RWPE1 (cell line): ENCODE results near the gene SNTG2.
"Not testable (repeated sequence)": the region's sequence is repeated elsewhere in the genome, so short reads cannot be mapped to it uniquely, and the experiment has no call there.

ENCODE experiments used
- CTCF ChIA-PET: fragments of 350-600 bp; sonication (Branson Sonifier 250); formaldehyde crosslinking; extraction: SDS; loops from one replicate; lab custom pipeline; 2021; lab: Yijun Ruan, JAX
- POLR2A ChIA-PET: fragments of 400-600 bp; formaldehyde crosslinking; extraction: SDS; loops from one replicate; lab custom pipeline; 2020; ENCODE audit warnings: antibody characterized with exemption; ENCODE audit not compliant: low non-redundant PET; lab: Yijun Ruan, JAX
- DNase-seq: peaks from one replicate; pipeline ENCODE4 v3.0.0; 2012; ENCODE audit warnings: low spot score
- H3K27ac ChIP-seq: fragments of 450-650 bp; 2 replicates; pipeline ENCODE4 v1.5.1; 2017
- CTCF ChIP-seq: fragments of 450-650 bp; conservative IDR thresholded peaks from 2 replicates; pipeline ENCODE4 v1.5.1; 2017; ENCODE audit warnings: low read depth, mild to moderate bottlenecking

SNTG2 gene

GRCh38 chr2:905833-906140 lies 44.9 kb upstream of the SNTG2 start:
- DNase-seq, result no peak
- TF ChIP-seq CTCF, result no peak
- no peak overlapping the region for H3K27ac ChIP-seq
- ChIA-PET CTCF (interaction anchor here (0.5 kb wide), 1 partner anchor 85 kb away, joined by 4 read pairs; no protein-coding TSS in a partner anchor), POLR2A (no interaction called here)

DNA sequence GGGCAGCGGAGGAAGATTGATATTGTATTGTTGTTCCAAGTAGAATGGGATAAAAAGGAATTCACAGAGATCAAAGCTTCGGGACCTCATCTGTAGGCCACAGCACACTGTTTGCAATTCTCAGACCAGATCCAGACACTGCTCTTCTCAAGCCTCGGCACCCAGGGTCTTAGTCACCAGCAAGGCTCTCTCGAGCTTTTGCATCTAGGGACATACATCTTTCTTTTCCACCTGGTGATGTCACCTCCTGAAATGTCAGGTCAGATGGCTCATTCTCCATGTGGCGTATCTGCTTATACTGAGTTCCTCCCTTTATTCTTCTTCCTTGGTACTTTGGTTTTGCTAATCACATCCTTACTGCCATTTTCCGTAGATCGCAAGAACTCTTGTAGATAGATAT lies 42.9 kb upstream of the SNTG2 start:
- TF ChIP-seq CTCF, result no peak
- ChIA-PET POLR2A (no interaction called here), CTCF (no interaction called here)
- H3K27ac ChIP-seq, result no peak overlapping the region
- no peak for DNase-seq

GRCh38 chr2:908568-908967 lies 42.1 kb upstream of the SNTG2 start:
- no peak for DNase-seq
- POLR2A ChIA-PET, result no interaction called here
- H3K27ac ChIP-seq, result no peak overlapping the region
- TF ChIP-seq CTCF, result no peak
- CTCF ChIA-PET, result no interaction called here

GRCh38 chr2:909764-910379 lies 40.8 kb upstream of the SNTG2 start:
- DNase-seq, POLR2A ChIA-PET, H3K27ac ChIP-seq: not testable (repeated sequence)
- CTCF ChIA-PET, result interaction anchor here (0.6 kb wide), 1 partner anchor 150 kb away, joined by 3 read pairs; no protein-coding TSS in a partner anchor

DNA sequence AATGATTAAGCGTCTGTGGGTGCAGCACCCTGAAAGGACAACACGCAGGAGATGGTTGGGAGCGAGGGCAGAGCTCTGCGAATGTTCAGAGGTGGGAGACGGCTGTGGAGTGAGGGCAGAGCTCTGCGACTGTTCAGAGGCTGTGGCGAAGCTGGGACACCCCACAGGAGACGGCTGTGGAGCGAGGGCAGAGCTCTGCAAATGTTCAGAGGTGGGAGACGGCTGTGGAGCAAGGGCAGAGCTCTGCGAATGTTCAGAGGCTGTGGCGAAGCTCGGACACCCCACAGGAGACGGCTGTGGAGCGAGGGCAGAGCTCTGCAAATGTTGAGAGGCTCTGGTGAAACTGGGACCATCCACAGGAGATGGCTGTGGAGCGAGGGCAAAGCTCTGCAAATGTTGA lies 40.0 kb upstream of the SNTG2 start:
- no peak for DNase-seq
- no peak for TF ChIP-seq CTCF
- CTCF ChIA-PET, result interaction anchor here (1.0 kb wide), 1 partner anchor 21 kb away, joined by 4 read pairs; no protein-coding TSS in a partner anchor
- H3K27ac ChIP-seq, result no peak overlapping the region
- POLR2A ChIA-PET, result no interaction called here

DNA sequence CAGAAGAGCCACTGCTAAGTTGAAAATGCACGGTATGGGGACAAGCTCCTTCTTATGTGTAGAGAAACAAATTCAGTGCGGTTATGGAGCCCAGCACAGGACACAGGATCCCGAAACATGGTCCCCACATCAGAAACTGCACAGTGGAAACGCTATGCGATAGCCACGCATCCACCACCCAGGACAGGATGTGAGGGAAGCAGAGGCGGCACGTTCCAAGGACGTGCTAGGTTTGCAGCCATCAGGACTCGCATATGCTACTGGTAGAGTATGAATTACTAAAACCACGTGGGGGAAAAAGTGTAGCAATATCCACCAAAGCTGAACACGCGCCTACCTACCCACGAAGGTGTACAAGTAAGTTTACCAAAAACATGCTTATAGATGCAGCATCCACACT lies 34.7 kb upstream of the SNTG2 start:
- no peak overlapping the region for H3K27ac ChIP-seq
- no peak for DNase-seq
- TF ChIP-seq CTCF, result no peak
- POLR2A ChIA-PET, result no interaction called here
- CTCF ChIA-PET, result no interaction called here

DNA sequence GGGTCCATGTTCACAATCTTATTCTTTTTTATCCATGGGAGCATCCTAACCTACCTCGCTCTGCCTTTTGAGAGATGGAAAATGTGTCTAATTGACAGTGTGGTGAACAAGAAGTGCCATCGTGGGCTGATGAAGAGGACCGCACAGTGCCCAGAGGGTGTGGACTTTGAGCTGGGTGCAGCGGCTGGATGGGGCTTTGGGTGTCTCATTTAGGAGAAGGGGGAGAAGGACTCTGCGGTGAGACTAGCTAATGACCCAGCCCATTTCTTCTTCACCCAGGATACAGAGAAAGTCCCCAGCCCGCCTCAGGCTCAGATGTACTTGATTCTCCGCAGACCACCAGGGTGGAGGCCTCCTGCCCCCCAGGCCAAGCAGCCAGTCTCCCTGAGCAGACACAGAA lies 33.7 kb upstream of the SNTG2 start:
- POLR2A ChIA-PET, result no interaction called here
- no peak for TF ChIP-seq CTCF
- CTCF ChIA-PET, result interaction anchor here (0.6 kb wide), 1 partner anchor 633 kb away, joined by 3 read pairs; no protein-coding TSS in a partner anchor
- DNase-seq, result no peak
- no peak overlapping the region for H3K27ac ChIP-seq
